Mesenchymal stem cell (in vitro differentiated cells and primary cell): Measurements from ENCODE around the gene FANCD2.
A peak's percentile ranks its signal among the peaks of the same experiment; 100 is the strongest.
"Not testable (repeated sequence)": the region's sequence is repeated elsewhere in the genome, so short reads cannot be mapped to it uniquely, and the experiment has no call there.

Experiments used
- DNase-seq: peaks from one replicate; pipeline ENCODE4 v3.0.0-alpha.2; 2013
- H2AFZ ChIP-seq: one replicate; pipeline ENCODE4 v1.6.1; 2013; ENCODE audit warnings: low read depth, mild to moderate bottlenecking, control low read depth, inconsistent platforms, low read length, moderate library complexity
- H2AK5ac ChIP-seq: 2 replicates; pipeline ENCODE4 v1.6.1; 2013; ENCODE audit warnings: low read length, moderate library complexity, mild to moderate bottlenecking, inconsistent platforms; ENCODE audit not compliant: severe bottlenecking
- H2BK120ac ChIP-seq: one replicate; pipeline ENCODE4 v1.6.1; 2013; ENCODE audit warnings: low read depth, mild to moderate bottlenecking, inconsistent platforms, low read length, moderate library complexity
- H2BK12ac ChIP-seq, 2 experiments: one replicate each; pipeline ENCODE4 v1.6.1; 2013; ENCODE audit warnings: inconsistent platforms in 2 of 2, low read length in 2 of 2, mild to moderate bottlenecking in 2 of 2, moderate library complexity in 2 of 2, control low read depth in 1 of 2
- H2BK15ac ChIP-seq: one replicate; pipeline ENCODE4 v1.6.1; 2013; ENCODE audit warnings: mild to moderate bottlenecking, low read depth, inconsistent platforms; ENCODE audit not compliant: poor library complexity, severe bottlenecking
- H2BK5ac ChIP-seq: 2 replicates; pipeline ENCODE4 v1.6.1; 2013; ENCODE audit warnings: low read depth, mild to moderate bottlenecking, low read length, control low read depth, inconsistent platforms; ENCODE audit not compliant: poor library complexity, severe bottlenecking
- H3K14ac ChIP-seq, 2 experiments: one replicate each; pipeline ENCODE4 v1.6.1; 2013; ENCODE audit warnings: inconsistent platforms in 2 of 2, low read length in 2 of 2, control low read depth in 1 of 2, mild to moderate bottlenecking in 1 of 2, moderate library complexity in 1 of 2
- H3K18ac ChIP-seq, 2 experiments: one replicate each; pipeline ENCODE4 v1.6.1; 2013; ENCODE audit warnings: inconsistent platforms in 2 of 2, low read length in 2 of 2, control low read depth in 1 of 2, low read depth in 1 of 2, mild to moderate bottlenecking in 1 of 2
- H3K23ac ChIP-seq, 2 experiments: one replicate each; pipeline ENCODE4 v1.6.1; 2013; ENCODE audit warnings: inconsistent platforms in 2 of 2, low read length in 2 of 2, mild to moderate bottlenecking in 2 of 2, moderate library complexity in 2 of 2, control low read depth in 1 of 2
- H3K27ac ChIP-seq: 2 replicates; pipeline ENCODE4 v1.5.1; 2013; ENCODE audit warnings: mild to moderate bottlenecking, moderate library complexity, low read length, control low read depth, inconsistent platforms; ENCODE audit not compliant: poor library complexity, severe bottlenecking
- H3K27me3 ChIP-seq, 2 experiments: 2 replicates each; pipeline versions ENCODE4 v1.6.1 to v1.7.0; 2013; ENCODE audit warnings: low read length in 2 of 2, mild to moderate bottlenecking in 2 of 2, moderate library complexity in 2 of 2, control low read depth in 1 of 2, inconsistent platforms in 1 of 2; ENCODE audit not compliant: control insufficient read depth in 1 of 2, insufficient read depth in 1 of 2
- H3K36me3 ChIP-seq, 2 experiments: 2 replicates each; pipeline versions ENCODE4 v1.6.1 to v1.7.0; 2013; ENCODE audit warnings: low read length in 2 of 2, control low read depth in 1 of 2, inconsistent platforms in 1 of 2, low read depth in 1 of 2, mild to moderate bottlenecking in 1 of 2; ENCODE audit not compliant: insufficient read depth in 2 of 2, control insufficient read depth in 1 of 2
- H3K4ac ChIP-seq, 2 experiments: one replicate each; pipeline ENCODE4 v1.6.1; 2013; ENCODE audit warnings: inconsistent platforms in 2 of 2, low read length in 2 of 2, mild to moderate bottlenecking in 2 of 2, moderate library complexity in 2 of 2, control low read depth in 1 of 2, low read depth in 1 of 2
- H3K4me1 ChIP-seq: 2 replicates; pipeline ENCODE4 v1.6.1; 2013; ENCODE audit warnings: low read depth, low read length, control low read depth; ENCODE audit not compliant: control insufficient read depth, insufficient read depth
- H3K4me2 ChIP-seq: 2 replicates; pipeline ENCODE4 v1.6.1; 2013; ENCODE audit warnings: low read length, mild to moderate bottlenecking, inconsistent platforms; ENCODE audit not compliant: poor library complexity, severe bottlenecking
- H3K4me3 ChIP-seq, 2 experiments: 2 replicates each; pipeline versions ENCODE4 v1.5.1 to v1.7.0; 2013; ENCODE audit warnings: low read length in 2 of 2, mild to moderate bottlenecking in 2 of 2, control low read depth in 1 of 2, low read depth in 1 of 2; ENCODE audit not compliant: insufficient read depth in 1 of 2
- H3K79me1 ChIP-seq: replicated peaks from 2 replicates; pipeline ENCODE4 v1.6.1; 2013; ENCODE audit warnings: mild to moderate bottlenecking, control low read depth, low read length, inconsistent platforms; ENCODE audit not compliant: poor library complexity, severe bottlenecking
- H3K9ac ChIP-seq: 2 replicates; pipeline ENCODE4 v1.7.0; 2013; ENCODE audit warnings: mild to moderate bottlenecking, low read length, moderate library complexity
- H3K9me3 ChIP-seq: 2 replicates; pipeline ENCODE4 v1.7.0; 2013; ENCODE audit warnings: mild to moderate bottlenecking, low read length; ENCODE audit not compliant: control insufficient read depth
- H4K8ac ChIP-seq: one replicate; pipeline ENCODE4 v1.6.1; 2013; ENCODE audit warnings: inconsistent platforms, mild to moderate bottlenecking, low read length, moderate library complexity
- H4K91ac ChIP-seq: one replicate; pipeline ENCODE4 v1.6.1; 2013; ENCODE audit warnings: mild to moderate bottlenecking, low read length, inconsistent platforms
- WGBS: methylation state at CpG from one replicate; pipeline ENCODE4 v1.1.7; 2013; ENCODE audit warnings: mixed read lengths; 5-methylcytosine and 5-hydroxymethylcytosine counted together

FANCD2 gene

DNA sequence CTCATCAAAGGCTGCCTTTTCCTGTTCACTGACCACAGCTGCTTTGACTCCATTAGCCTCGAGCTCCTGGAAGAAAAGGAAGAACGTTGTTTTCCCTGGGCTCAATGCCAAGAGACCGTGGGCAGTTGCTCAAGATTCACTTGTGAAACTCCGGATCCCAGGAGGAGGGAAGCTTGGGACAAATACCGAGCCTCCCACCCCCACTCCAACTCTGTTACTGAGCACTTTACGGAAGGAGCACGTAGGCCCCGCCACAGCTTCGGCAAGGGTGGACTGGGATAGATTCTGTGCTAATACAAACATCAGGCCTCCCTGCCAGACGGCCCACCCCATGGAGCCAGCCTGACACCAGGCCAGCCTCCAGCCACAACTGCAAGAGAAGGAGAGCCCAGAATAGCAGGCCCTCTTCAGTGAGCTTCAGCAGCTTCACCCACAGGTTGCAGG, 10.8 kb upstream of the FANCD2 start:
- peak overlapping the region in 1 of 2 experiments; percentile 47 for H3K4me3 ChIP-seq
- no peak overlapping the region for H2AK5ac ChIP-seq
- no peak overlapping the region for H3K23ac ChIP-seq
- H2AFZ ChIP-seq, result no peak overlapping the region
- peak overlapping the region; percentile 6 for H3K4me2 ChIP-seq
- peak; percentile 99 for DNase-seq
- H3K36me3 ChIP-seq, result peaks cover 13 to 22% of the 10 kb centered on the region in 2 experiments
- no peaks in the 10 kb centered on the region for H3K27me3 ChIP-seq
- H4K91ac ChIP-seq, result peak overlapping the region; percentile 96
- H3K14ac ChIP-seq, result no peak overlapping the region
- peak overlapping the region; percentile 60 for H2BK5ac ChIP-seq
- peaks cover 31% of the 10 kb centered on the region for H3K4me1 ChIP-seq
- peaks cover 12% of the 10 kb centered on the region for H3K79me1 ChIP-seq
- peak overlapping the region; percentile 99 for H4K8ac ChIP-seq
- H3K18ac ChIP-seq, result peak overlapping the region; percentile 79 to 91
- H3K4ac ChIP-seq, result no peak overlapping the region
- no peaks in the 10 kb centered on the region for H3K9me3 ChIP-seq
- peak overlapping the region in 1 of 2 experiments; percentile 46 for H2BK12ac ChIP-seq
- peak overlapping the region; percentile 78 for H3K9ac ChIP-seq
- WGBS, result 6% methylated on average over 10 of the region's 10 CpGs
- peak overlapping the region; percentile 82 for H2BK120ac ChIP-seq
- H3K27ac ChIP-seq, result peak overlapping the region; percentile 86
- H2BK15ac ChIP-seq, result no peak overlapping the region

DNA sequence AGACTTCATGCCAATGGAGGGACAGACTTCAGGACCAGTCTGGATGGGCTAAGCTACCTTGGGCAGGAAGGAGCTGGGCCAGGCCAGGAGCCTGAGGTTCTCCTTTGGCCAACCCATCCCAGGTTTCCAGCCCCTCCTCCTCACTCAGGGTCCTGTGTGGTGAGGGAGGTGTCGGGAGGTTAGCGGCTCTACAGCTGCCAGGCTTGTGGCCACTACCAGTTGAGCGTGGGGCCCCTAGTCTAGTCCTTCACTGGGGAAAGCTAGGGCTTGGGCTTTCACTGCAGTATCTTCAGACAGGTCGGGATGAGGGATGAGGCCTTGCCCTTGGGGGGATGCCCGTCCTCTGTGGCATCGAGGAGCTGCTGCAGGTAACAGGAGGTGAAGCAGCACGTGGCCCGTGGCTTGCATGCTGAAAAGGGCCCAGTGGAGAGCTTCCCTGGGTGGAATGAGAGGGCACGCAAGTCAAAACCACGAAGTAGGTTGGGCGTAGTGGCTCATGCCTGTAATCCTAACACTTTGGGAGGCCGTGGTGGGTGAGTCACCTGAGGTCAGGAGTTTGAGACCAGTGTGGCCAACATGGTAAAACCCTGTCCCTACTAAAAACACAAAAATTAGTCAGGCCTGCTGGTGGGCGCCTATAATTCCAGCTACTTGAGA, 8.5 kb upstream of the FANCD2 start:
- no peaks in the 10 kb centered on the region for H3K27me3 ChIP-seq
- WGBS, result 54% methylated on average over 13 of the region's 13 CpGs
- peaks cover 27 to 44% of the 10 kb centered on the region in 2 experiments for H3K36me3 ChIP-seq
- no peak overlapping the region for H4K91ac ChIP-seq
- no peak overlapping the region for H3K9ac ChIP-seq
- peaks cover 21% of the 10 kb centered on the region for H3K4me1 ChIP-seq
- H3K4me3 ChIP-seq, result no peak overlapping the region
- H3K27ac ChIP-seq, result no peak overlapping the region
- peak overlapping the region in 1 of 2 experiments; percentile 24 for H3K4ac ChIP-seq
- no peak overlapping the region for H2BK15ac ChIP-seq
- no peak overlapping the region for H3K23ac ChIP-seq
- H3K79me1 ChIP-seq, result peaks cover 13% of the 10 kb centered on the region
- no peak overlapping the region for H2AK5ac ChIP-seq
- H4K8ac ChIP-seq, result peak overlapping the region; percentile 45
- no peak overlapping the region for H3K4me2 ChIP-seq
- no peak overlapping the region for H2BK120ac ChIP-seq
- no peak overlapping the region for H2BK5ac ChIP-seq
- H2BK12ac ChIP-seq, result peak overlapping the region; percentile 14 to 58
- no peaks in the 10 kb centered on the region for H3K9me3 ChIP-seq
- DNase-seq, result peak; percentile 86
- H2AFZ ChIP-seq, result no peak overlapping the region
- no peak overlapping the region for H3K14ac ChIP-seq
- peak overlapping the region in 1 of 2 experiments; percentile 28 for H3K18ac ChIP-seq

DNA sequence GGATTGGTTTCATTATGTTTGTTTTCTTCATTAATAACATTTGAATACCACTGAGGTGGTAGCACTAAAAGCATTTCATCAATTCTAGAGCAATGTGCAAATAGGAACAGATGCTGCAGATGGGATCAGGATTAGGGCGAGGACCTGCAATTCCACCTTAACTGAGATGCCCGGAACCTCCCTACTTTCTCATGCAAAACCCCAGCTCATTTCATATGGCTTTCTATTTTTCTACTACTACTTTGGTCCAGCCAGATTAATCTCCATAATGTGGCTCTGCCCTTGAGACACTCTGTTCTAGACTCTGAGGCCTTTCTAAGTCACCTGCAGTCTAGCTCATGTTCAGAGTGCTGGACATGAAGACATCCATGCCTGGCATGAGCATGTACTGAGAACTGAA, 7.4 kb upstream of the FANCD2 start:
- not testable (repeated sequence) for H2BK15ac ChIP-seq, H2BK5ac ChIP-seq, H2AFZ ChIP-seq, H3K23ac ChIP-seq, H3K4me3 ChIP-seq, H3K27me3 ChIP-seq, H3K9me3 ChIP-seq, H3K27ac ChIP-seq, H2BK120ac ChIP-seq, H4K8ac ChIP-seq, H3K14ac ChIP-seq, H3K4ac ChIP-seq, H2AK5ac ChIP-seq, H3K4me2 ChIP-seq, H4K91ac ChIP-seq, H3K18ac ChIP-seq, H2BK12ac ChIP-seq, H3K9ac ChIP-seq, DNase-seq
- Histone ChIP-seq H3K79me1 (peaks cover 16% of the 10 kb centered on the region), H3K4me1 (peaks cover 23% of the 10 kb centered on the region), H3K36me3 (peaks cover 32 to 52% of the 10 kb centered on the region in 2 experiments)
- WGBS, result 99% methylated on average over 2 of the region's 2 CpGs

DNA sequence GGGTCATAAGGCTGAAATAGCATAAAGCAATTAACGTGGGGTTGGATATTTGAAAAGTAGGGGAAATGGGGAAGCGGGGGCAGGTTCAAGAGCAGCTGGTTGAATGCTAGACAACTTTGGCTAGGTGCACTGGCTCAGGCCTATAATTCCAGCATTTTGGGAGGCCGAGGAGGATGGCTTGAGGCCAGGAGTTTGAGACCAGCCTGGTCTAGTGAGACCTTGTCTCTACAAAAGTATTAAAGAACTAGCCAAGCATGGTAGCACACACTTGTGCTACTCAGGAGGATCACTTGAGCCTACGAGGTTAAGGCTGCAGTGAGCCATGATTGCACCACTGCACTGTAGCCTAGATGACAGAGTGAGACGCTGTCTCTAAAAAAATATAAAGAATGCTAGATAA, 6.9 kb upstream of the FANCD2 start:
- Histone ChIP-seq H4K8ac (no peak overlapping the region), H3K9ac (no peak overlapping the region), H3K18ac (no peak overlapping the region), H3K27me3 (no peaks in the 10 kb centered on the region), H2BK120ac (no peak overlapping the region), H3K4me2 (no peak overlapping the region), H3K27ac (no peak overlapping the region), H3K4ac (no peak overlapping the region), H3K23ac (no peak overlapping the region), H3K4me3 (no peak overlapping the region), H4K91ac (no peak overlapping the region), H2BK5ac (no peak overlapping the region), H3K4me1 (peaks cover 25% of the 10 kb centered on the region), H2BK15ac (no peak overlapping the region), H3K9me3 (no peaks in the 10 kb centered on the region), H2AK5ac (no peak overlapping the region), H2BK12ac (no peak overlapping the region), H3K79me1 (peaks cover 16% of the 10 kb centered on the region), H3K36me3 (peaks cover 32 to 52% of the 10 kb centered on the region in 2 experiments), H2AFZ (no peak overlapping the region), H3K14ac (no peak overlapping the region)
- WGBS, result 92% methylated on average over 4 of the region's 5 CpGs
- DNase-seq, result no peak
